Measurements from ENCODE around the gene SEMA4C.

SEMA4C gene

GRCh38 chr2:96839293-96839874 lies 30.5 kb downstream of the SEMA4C start:
- no peak for TF ChIP-seq GATA3 (IDR thresholded peaks at IDR 0.05; ENCODE audit: low read depth, low read length)
- no peak for TF ChIP-seq GATA2 (IDR thresholded peaks at IDR 0.05; ENCODE audit: low read depth, low read length)

- no peak for TF ChIP-seq GATA2 (IDR thresholded peaks at IDR 0.05; ENCODE audit: low read depth, low read length)
Observed at GRCh38 chr2:96838345-96839292, 31.3 kb downstream of the SEMA4C start.

- TF ChIP-seq GATA3 (IDR thresholded peaks at IDR 0.05; ENCODE audit: low read depth, low read length), result no peak
- no peak for TF ChIP-seq GATA2 (IDR thresholded peaks at IDR 0.05; ENCODE audit: low read depth, low read length)
Observed at GRCh38 chr2:96837575-96837974, 32.3 kb downstream of the SEMA4C start.

- TF ChIP-seq GATA3 (IDR thresholded peaks at IDR 0.05; ENCODE audit: low read depth, low read length) (no peak), GATA2 (IDR thresholded peaks at IDR 0.05; ENCODE audit: low read depth, low read length) (no peak)
Observed at GRCh38 chr2:96835830-96836229, 34.0 kb downstream of the SEMA4C start.

- no peak for TF ChIP-seq GATA2 (IDR thresholded peaks at IDR 0.05; ENCODE audit: low read depth, low read length)
- no peak for TF ChIP-seq GATA3 (IDR thresholded peaks at IDR 0.05; ENCODE audit: low read depth, low read length)
Observed at GRCh38 chr2:96832754-96833507, 36.9 kb downstream of the SEMA4C start.

- no peak for TF ChIP-seq GATA2 (IDR thresholded peaks at IDR 0.05; ENCODE audit: low read depth, low read length)
- no peak for TF ChIP-seq GATA3 (IDR thresholded peaks at IDR 0.05; ENCODE audit: low read depth, low read length)
Observed at GRCh38 chr2:96832408-96832753, 37.5 kb downstream of the SEMA4C start.

- TF ChIP-seq GATA3 (IDR thresholded peaks at IDR 0.05; ENCODE audit: low read depth, low read length), result no peak
Observed at GRCh38 chr2:96831679-96832078, 38.2 kb downstream of the SEMA4C start.

GRCh38 chr2:96830044-96830562 lies 39.8 kb downstream of the SEMA4C start:
- TF ChIP-seq GATA3 (IDR thresholded peaks at IDR 0.05; ENCODE audit: low read depth, low read length) (no peak), GATA2 (IDR thresholded peaks at IDR 0.05; ENCODE audit: low read depth, low read length) (no peak)

- TF ChIP-seq GATA3 (IDR thresholded peaks at IDR 0.05; ENCODE audit: low read depth, low read length) (no peak), GATA2 (IDR thresholded peaks at IDR 0.05; ENCODE audit: low read depth, low read length) (no peak)
Observed at GRCh38 chr2:96828874-96829273, 41.0 kb downstream of the SEMA4C start.

GRCh38 chr2:96828436-96828835 lies 41.4 kb downstream of the SEMA4C start:
- no peak for TF ChIP-seq GATA2 (IDR thresholded peaks at IDR 0.05; ENCODE audit: low read depth, low read length)
- no peak for TF ChIP-seq GATA3 (IDR thresholded peaks at IDR 0.05; ENCODE audit: low read depth, low read length)

- TF ChIP-seq GATA2 (IDR thresholded peaks at IDR 0.05; ENCODE audit: low read depth, low read length) (no peak), GATA3 (IDR thresholded peaks at IDR 0.05; ENCODE audit: low read depth, low read length) (no peak)
Observed at GRCh38 chr2:96826546-96827278, 43.2 kb downstream of the SEMA4C start.

- TF ChIP-seq GATA2 (IDR thresholded peaks at IDR 0.05; ENCODE audit: low read depth, low read length) (no peak), GATA3 (IDR thresholded peaks at IDR 0.05; ENCODE audit: low read depth, low read length) (no peak)
Observed at GRCh38 chr2:96825057-96825456, 44.8 kb downstream of the SEMA4C start.

GRCh38 chr2:96824079-96824870 lies 45.6 kb downstream of the SEMA4C start:
- TF ChIP-seq GATA2 (IDR thresholded peaks at IDR 0.05; ENCODE audit: low read depth, low read length) (no peak), GATA3 (IDR thresholded peaks at IDR 0.05; ENCODE audit: low read depth, low read length) (no peak)

Data from SH-SY5Y (cell line).